GM19455 (cell line): ENCODE results near the gene OR10V1.

ENCODE experiments used
- ATAC-seq: cut with Tn5 transposase; IDR thresholded peaks from one replicate; pipeline ENCODE4 v1.9.1; 2021; ENCODE audit not compliant: unreplicated experiment

The OR10V1 gene, protein sequence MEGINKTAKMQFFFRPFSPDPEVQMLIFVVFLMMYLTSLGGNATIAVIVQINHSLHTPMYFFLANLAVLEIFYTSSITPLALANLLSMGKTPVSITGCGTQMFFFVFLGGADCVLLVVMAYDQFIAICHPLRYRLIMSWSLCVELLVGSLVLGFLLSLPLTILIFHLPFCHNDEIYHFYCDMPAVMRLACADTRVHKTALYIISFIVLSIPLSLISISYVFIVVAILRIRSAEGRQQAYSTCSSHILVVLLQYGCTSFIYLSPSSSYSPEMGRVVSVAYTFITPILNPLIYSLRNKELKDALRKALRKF

DNA sequence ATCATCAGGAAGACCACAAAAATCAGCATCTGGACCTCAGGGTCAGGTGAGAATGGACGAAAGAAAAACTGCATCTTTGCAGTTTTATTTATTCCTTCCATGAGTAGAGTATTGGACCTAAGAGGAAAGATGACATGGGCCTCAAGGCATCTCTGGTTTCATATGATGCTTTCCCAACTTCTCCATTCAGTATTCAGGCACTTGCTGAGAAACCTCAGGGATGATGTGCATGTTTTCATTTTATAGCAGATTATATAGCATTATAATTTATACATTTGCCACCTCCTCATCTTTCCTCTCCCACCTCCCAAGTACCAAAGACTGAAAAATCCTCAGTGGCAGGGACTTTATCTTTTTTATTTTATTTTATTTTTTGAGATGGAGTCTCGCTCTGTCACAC lies at the start of gene OR10V1:
Gene OR10V1 (minus strand): TSS at position 101 of the 400 bp plus-strand sequence. CDS start 0 bp downstream, at position 101.
- no peak for ATAC-seq

GRCh38 chr11:59761993-59762392 lies 48.3 kb upstream of the OR10V1 start:
- no peak for ATAC-seq

DNA sequence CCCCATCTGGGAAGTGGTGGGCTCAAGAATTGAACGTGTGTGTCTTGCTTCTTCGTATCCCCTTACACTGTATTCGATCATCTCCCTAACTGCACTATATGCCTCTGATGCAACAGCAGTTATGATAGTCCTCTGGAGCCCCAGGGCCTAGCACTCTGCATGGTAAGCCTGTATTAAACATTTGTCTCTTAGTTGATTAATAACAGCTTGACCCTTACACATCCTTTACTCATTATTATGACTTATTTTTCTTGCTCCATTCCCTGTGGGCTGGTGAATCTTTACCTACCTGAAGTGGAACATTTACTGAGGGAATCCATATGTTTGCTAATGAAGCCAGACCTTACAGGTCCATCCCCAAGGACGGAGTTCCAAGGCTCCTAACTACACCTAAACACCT lies 47.1 kb upstream of the OR10V1 start:
- no peak for ATAC-seq

- ATAC-seq, result no peak
Measured at GRCh38 chr11:59759900-59760299, 46.3 kb upstream of the OR10V1 start.

DNA sequence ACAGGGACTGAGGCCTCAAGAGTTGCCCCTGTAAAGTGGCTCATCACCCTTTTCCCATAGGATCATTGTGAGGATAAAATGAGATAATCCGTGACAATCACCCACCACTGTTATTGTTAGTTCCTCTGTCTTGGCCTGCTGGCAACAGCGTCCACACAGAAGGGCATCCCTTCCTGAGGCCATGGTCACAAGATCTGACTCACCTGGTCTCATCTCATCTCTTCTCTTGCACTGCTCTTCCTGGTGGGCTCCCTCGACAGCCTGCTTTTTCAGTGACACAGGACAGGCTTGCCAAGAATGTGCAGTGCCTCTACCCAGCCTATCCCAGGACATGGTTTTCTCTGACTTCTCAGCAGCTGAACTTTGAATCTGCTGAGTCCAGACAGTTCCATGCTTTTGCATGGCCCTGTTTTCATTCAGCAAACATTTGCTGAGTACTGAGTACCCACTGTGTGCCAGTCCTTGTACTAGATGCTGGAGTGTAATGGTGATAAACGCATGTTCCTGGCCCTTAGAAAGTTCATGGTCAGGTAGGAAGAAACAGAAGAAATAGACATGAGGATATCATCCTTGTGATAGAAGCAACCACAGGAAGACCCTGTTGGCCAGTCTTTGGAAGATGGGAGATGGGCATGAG lies 44.9 kb upstream of the OR10V1 start:
- ATAC-seq, result no peak

DNA sequence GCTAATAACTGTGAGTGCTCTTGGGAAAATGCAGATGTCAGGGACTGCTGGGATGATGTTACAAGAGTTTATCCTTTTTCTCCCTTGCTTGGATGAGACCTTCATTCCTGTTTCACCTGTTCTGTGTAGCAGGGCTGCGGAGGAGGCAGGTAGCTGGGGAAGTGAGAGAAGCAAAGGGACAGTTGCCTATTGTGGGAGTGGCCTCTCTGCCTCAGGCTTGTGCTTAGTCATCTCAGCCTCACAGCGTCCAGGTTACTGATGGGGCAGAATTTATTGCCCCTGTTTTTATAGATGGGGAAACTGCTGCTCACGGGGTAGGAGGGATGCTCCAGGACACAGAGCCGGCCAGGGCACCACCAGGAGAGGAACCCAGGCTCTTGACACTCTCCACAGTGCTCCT lies 43.2 kb upstream of the OR10V1 start:
- no peak for ATAC-seq

DNA sequence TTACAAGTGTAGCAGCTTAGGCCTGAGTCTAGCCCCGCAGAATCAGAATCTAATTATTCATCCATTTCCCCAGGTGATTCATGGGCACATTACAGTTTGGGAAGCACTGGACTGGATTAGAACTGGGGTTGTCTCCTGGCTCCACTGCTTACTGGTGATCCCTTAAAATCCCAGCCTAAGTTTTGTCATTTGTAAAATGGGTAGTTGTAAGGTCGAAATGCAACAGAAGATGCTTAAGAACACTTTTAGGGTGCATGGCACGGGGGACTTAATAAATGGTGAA lies 42.9 kb upstream of the OR10V1 start:
- no peak for ATAC-seq

- ATAC-seq, result no peak
Measured at GRCh38 chr11:59755701-59756557, 42.3 kb upstream of the OR10V1 start.

- ATAC-seq, result peak; percentile 62
Measured at GRCh38 chr11:59754859-59755700, 41.4 kb upstream of the OR10V1 start, which contains the start of gene STX3. TSS of gene STX3 (plus strand) at chr11:59755376. CDS start at chr11:59755606, 230 bp downstream.

GRCh38 chr11:59754494-59754858 lies 40.8 kb upstream of the OR10V1 start:
- peak; percentile 31 for ATAC-seq

- ATAC-seq, result peak; percentile 81
Measured at GRCh38 chr11:59753650-59754493, 40.2 kb upstream of the OR10V1 start.

DNA sequence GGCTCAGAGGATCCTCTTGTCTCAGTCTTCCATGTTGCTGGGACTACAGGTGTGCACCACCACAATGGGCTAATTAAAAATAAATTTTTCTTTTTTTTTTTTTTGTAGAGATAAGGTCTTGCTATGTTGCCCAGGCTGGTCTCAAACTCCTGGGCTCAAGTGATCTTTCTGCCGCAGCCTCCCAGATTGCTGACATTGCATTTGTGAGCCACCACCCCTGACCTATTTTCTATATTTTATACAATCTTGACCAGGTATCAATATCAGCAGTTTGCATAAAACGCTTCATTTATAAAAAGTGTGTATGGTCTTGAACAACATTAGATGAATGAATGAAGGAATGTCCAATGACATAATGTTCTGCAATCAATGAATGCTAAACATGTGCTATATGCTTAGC lies 32.5 kb upstream of the OR10V1 start:
- no peak for ATAC-seq

- ATAC-seq, result no peak
Measured at GRCh38 chr11:59730896-59731565, 17.4 kb upstream of the OR10V1 start.

- no peak for ATAC-seq
Measured at GRCh38 chr11:59729834-59730233, 16.2 kb upstream of the OR10V1 start.

DNA sequence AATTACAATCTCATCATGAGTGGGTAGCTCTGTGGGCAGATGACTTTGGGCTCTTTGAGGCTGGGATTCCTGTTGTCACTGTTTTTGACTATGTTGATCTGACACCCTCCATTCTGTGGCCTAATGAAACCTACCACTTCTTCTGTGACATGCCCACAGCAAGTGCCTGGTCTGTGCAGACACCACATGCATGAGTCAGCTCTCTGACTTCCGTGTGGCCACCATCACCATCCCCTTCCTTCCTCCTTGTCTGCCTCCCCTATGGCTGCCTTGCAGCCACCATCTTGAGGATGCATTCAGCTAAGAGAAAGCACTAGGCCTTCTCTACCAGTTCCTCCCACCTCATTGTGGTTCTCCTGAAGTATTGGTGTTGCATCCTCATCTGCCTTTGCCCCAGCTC lies 15.3 kb upstream of the OR10V1 start:
- no peak for ATAC-seq

DNA sequence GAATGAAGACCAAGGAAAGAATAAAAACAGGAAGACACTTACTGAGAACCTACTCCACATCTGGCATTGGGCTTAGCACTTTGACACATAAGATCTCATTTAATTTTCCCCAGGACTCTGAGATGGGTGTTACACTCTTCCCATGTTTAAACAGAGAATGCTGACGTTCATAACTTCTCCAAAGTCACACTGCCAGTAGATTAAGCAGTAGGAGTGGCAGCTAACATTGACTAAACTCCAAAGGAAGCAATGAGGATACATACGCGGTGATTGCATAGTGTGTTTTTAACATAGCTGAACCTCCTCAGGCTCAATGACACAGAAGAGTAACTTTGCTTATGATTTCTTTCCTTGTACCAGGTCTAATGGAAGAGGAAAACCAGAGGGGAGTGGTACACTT lies 14.5 kb upstream of the OR10V1 start:
- ATAC-seq, result no peak

- ATAC-seq, result no peak
Measured at GRCh38 chr11:59727426-59727825, 13.8 kb upstream of the OR10V1 start.

DNA sequence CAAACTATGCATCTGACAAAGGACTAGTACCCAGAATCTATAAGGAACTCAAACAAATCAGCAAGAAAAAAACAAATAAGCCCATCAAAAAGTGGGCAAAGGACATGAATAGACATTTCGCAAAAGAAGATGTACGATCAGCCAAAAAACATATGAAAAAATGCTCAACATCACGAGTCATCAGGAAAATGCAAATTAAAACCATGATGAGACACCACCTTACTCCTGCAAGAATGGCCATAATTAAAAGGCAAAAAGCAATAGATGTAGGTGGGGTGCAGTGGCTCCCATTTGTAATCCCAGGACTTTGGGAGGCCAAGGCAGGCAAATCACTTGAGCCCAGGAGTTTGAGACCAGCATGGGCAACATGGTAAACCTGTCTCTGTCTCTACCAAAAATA lies 10.4 kb upstream of the OR10V1 start:
- no peak for ATAC-seq

- no peak for ATAC-seq
Measured at GRCh38 chr11:59719556-59719955, 5.9 kb upstream of the OR10V1 start.

GRCh38 chr11:59716051-59716450 lies 2.4 kb upstream of the OR10V1 start:
- ATAC-seq, result no peak
